Loucy (cell line): Measurements from ENCODE around the gene RUNX2.
A peak's percentile ranks its signal among the peaks of the same experiment; 100 is the strongest.

Experiments used
- H2AFZ ChIP-seq: fragments of 200-600 bp; sonication (generic); 2 replicates; pipeline ENCODE4 v1.6.0; 2016; ENCODE audit warnings: antibody characterized with exemption, mild to moderate bottlenecking, low read length, moderate library complexity
- H3F3A ChIP-seq: fragments of 200-600 bp; 2 replicates; pipeline ENCODE4 v1.6.0; 2016; ENCODE audit warnings: antibody characterized with exemption, low read depth, mild to moderate bottlenecking
- H3K27me3 ChIP-seq: fragments of 200-600 bp; sonication (generic); 2 replicates; pipeline ENCODE4 v1.6.1; 2014; ENCODE audit warnings: low read length, mild to moderate bottlenecking; ENCODE audit not compliant: insufficient read depth, poor library complexity, severe bottlenecking
- H3K36me3 ChIP-seq: fragments of 200-600 bp; sonication (generic); 2 replicates; pipeline ENCODE4 v1.6.1; 2016; ENCODE audit warnings: low read length; ENCODE audit not compliant: insufficient read depth
- H3K4me1 ChIP-seq: fragments of 200-600 bp; sonication (generic); 2 replicates; pipeline ENCODE4 v1.5.1; 2014; ENCODE audit warnings: low read length, mild to moderate bottlenecking; ENCODE audit not compliant: insufficient read depth, poor library complexity, severe bottlenecking
- H3K4me2 ChIP-seq: fragments of 200-600 bp; sonication (generic); 2 replicates; pipeline ENCODE4 v1.6.0; 2014; ENCODE audit warnings: antibody characterized with exemption, low read length, low read depth, mild to moderate bottlenecking; ENCODE audit not compliant: poor library complexity, severe bottlenecking
- H3K4me3 ChIP-seq: fragments of 200-600 bp; sonication (generic); 2 replicates; pipeline ENCODE4 v1.5.1; 2014; ENCODE audit warnings: low read length, mild to moderate bottlenecking, mixed read lengths; ENCODE audit not compliant: poor library complexity, severe bottlenecking
- H3K79me2 ChIP-seq: fragments of 200-600 bp; sonication (generic); 2 replicates; pipeline ENCODE4 v1.6.1; 2014; ENCODE audit warnings: low read length; ENCODE audit not compliant: insufficient read depth
- H3K9ac ChIP-seq: fragments of 200-600 bp; sonication (generic); 2 replicates; pipeline ENCODE4 v1.6.0; 2014; ENCODE audit warnings: mild to moderate bottlenecking, low read depth, low read length, moderate library complexity; ENCODE audit not compliant: poor library complexity, severe bottlenecking
- H3K9me2 ChIP-seq: fragments of 200-600 bp; sonication (generic); replicated peaks from 2 replicates; pipeline ENCODE4 v1.6.1; 2016; ENCODE audit warnings: low read depth, low read length, mixed read lengths
- H3K9me3 ChIP-seq: fragments of 200-600 bp; sonication (generic); 2 replicates; pipeline ENCODE4 v1.6.1; 2014; ENCODE audit warnings: mild to moderate bottlenecking, antibody characterized with exemption, low read length, low read depth; ENCODE audit not compliant: insufficient read depth
- H4K20me1 ChIP-seq: fragments of 200-600 bp; sonication (generic); 2 replicates; pipeline ENCODE4 v1.6.0; 2014; ENCODE audit warnings: antibody characterized with exemption, low read length, mild to moderate bottlenecking; ENCODE audit not compliant: insufficient read depth, poor library complexity, severe bottlenecking
- CTCF ChIP-seq: fragments of 200-600 bp; sonication (generic); conservative IDR thresholded peaks from 2 replicates; pipeline ENCODE4 v1.5.1; 2014; ENCODE audit warnings: mild to moderate bottlenecking, antibody characterized with exemption, low read length
- EZH2phosphoT487 ChIP-seq: fragments of 200-600 bp; IDR thresholded peaks from 2 replicates; pipeline ENCODE4 v1.6.1; 2018; ENCODE audit warnings: antibody characterized with exemption, mild to moderate bottlenecking, moderate library complexity, borderline replicate concordance

Gene RUNX2

DNA sequence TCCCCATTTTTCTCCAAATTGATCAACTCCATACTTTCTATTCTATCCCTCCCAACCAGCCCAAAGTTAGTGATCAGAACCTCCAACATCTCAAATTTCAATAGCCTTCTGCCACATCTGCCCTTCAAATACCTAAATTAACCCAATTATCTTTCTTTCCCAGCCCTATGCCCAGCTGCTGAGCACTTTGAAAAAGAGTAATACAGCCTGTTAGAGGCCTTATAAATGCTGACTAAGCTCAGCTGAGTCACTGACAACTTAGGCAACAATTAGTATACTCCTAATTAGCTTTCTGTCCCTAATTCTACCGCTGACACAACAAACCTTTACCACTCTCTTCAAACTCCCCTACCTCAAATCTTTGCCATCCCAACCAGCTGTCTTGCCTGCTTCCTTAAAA is 23.5 kb downstream of the RUNX2 start:
- Histone ChIP-seq H2AFZ (no peak overlapping the region), H3K79me2 (0 out of 2 replicates have a peak, but pooled peaks cover 6% of the 10 kb centered on the region), H3K4me3 (no peak overlapping the region), H3K9me3 (no peaks in the 10 kb centered on the region), H3K36me3 (no peaks in the 10 kb centered on the region), H3F3A (0 out of 2 replicates have a peak, but pooled peaks cover 4% of the 10 kb centered on the region), H4K20me1 (no peaks in the 10 kb centered on the region), H3K9ac (no peak overlapping the region), H3K9me2 (no peaks in the 10 kb centered on the region), H3K4me2 (peak overlapping the region; percentile 12), H3K27me3 (no peaks in the 10 kb centered on the region), H3K4me1 (peaks cover 27% of the 10 kb centered on the region)
- no peak for TF ChIP-seq EZH2phosphoT487
- TF ChIP-seq CTCF = no peak

- Histone ChIP-seq H3K4me1 (peaks cover 27% of the 10 kb centered on the region), H3K4me3 (no peak overlapping the region), H4K20me1 (no peaks in the 10 kb centered on the region), H3K4me2 (no peak overlapping the region), H3K9me2 (no peaks in the 10 kb centered on the region), H2AFZ (no peak overlapping the region), H3K79me2 (0 out of 2 replicates have a peak, but pooled peaks cover 6% of the 10 kb centered on the region), H3K27me3 (no peaks in the 10 kb centered on the region), H3K9ac (no peak overlapping the region), H3K9me3 (no peaks in the 10 kb centered on the region), H3F3A (0 out of 2 replicates have a peak, but pooled peaks cover 4% of the 10 kb centered on the region), H3K36me3 (no peaks in the 10 kb centered on the region)
- no peak for TF ChIP-seq EZH2phosphoT487
Measured at GRCh38 chr6:45353654-45354053, 25.5 kb downstream of the RUNX2 start.

DNA sequence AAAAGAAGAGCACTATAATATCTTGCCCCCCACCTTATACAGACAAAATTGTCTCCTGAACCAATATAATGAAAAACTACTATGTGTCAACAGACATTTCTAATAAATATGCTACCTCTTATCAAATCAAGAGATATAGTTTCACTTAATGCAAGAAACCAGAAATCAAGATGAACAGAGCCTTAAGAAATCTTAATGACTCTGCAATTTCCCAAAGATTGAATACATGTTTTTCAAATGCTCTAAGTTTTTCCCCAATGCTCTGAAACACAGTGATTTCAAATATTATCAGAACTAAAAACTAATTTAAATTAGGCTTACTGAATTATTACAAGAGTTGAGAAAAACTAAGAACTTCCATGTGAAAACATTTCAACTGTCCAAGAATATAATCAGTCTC is 36.3 kb downstream of the RUNX2 start:
- Histone ChIP-seq H3K4me2 (no peak overlapping the region), H3K9me3 (no peaks in the 10 kb centered on the region), H3K27me3 (no peaks in the 10 kb centered on the region), H3K79me2 (0 out of 2 replicates have a peak, but pooled peaks cover 7% of the 10 kb centered on the region), H3F3A (no peaks in the 10 kb centered on the region), H3K36me3 (no peaks in the 10 kb centered on the region), H3K4me1 (peaks cover 28% of the 10 kb centered on the region), H3K9me2 (no peaks in the 10 kb centered on the region), H2AFZ (no peak overlapping the region), H3K4me3 (no peak overlapping the region), H3K9ac (no peak overlapping the region), H4K20me1 (no peaks in the 10 kb centered on the region)
- TF ChIP-seq CTCF = no peak
- TF ChIP-seq EZH2phosphoT487 = no peak

GRCh38 chr6:45365036-45365435 is 36.9 kb downstream of the RUNX2 start:
- Histone ChIP-seq H4K20me1 (no peaks in the 10 kb centered on the region), H3K79me2 (peaks cover 7% of the 10 kb centered on the region; the same call in 1 of the 2 replicates), H3K4me2 (no peak overlapping the region), H3K4me1 (peaks cover 34% of the 10 kb centered on the region), H3K9me3 (no peaks in the 10 kb centered on the region), H2AFZ (no peak overlapping the region), H3K4me3 (no peak overlapping the region), H3K9ac (no peak overlapping the region), H3K9me2 (no peaks in the 10 kb centered on the region), H3K27me3 (no peaks in the 10 kb centered on the region), H3F3A (no peaks in the 10 kb centered on the region), H3K36me3 (no peaks in the 10 kb centered on the region)
- TF ChIP-seq EZH2phosphoT487 (no peak), CTCF (no peak)
